GM12891 (cell line): ENCODE results near the gene SLC15A3.

Experiments
- PAX5 ChIP-seq: IDR thresholded peaks from 2 replicates; pipeline ENCODE4 v1.6.1; 2011; ENCODE audit warnings: low read length, moderate library complexity, mild to moderate bottlenecking; ENCODE audit not compliant: insufficient read depth, severe bottlenecking
- POLR2A ChIP-seq: IDR thresholded peaks from 2 replicates; pipeline ENCODE4 v1.6.1; 2011; ENCODE audit warnings: low read depth, low read length, control low read depth
- POLR2AphosphoS5 ChIP-seq: IDR thresholded peaks from 2 replicates; pipeline ENCODE4 v1.6.1; 2011; ENCODE audit warnings: low read depth, low read length, control low read depth
- POU2F2 ChIP-seq: IDR thresholded peaks from 2 replicates; pipeline ENCODE4 v1.6.1; 2011; ENCODE audit warnings: low read depth, mild to moderate bottlenecking, control low read depth, low read length, moderate library complexity
- SPI1 ChIP-seq: IDR thresholded peaks from 2 replicates; pipeline ENCODE4 v1.6.1; 2011; ENCODE audit warnings: low read depth, low read length, control low read depth
- TAF1 ChIP-seq: IDR thresholded peaks from 2 replicates; pipeline ENCODE4 v1.6.1; 2011; ENCODE audit warnings: low read depth, low read length, control low read depth

GRCh38 chr11:60927061-60927592 is 24.8 kb downstream of the SLC15A3 start:
- TF ChIP-seq TAF1 (no peak), POLR2A (no peak), POLR2AphosphoS5 (no peak), POU2F2 (no peak), PAX5 (no peak), SPI1 (no peak)
